OCI-LY1 (cell line): ENCODE results near the gene CSF1.
A peak's percentile ranks its signal among the peaks of the same experiment; 100 is the strongest.
"Not testable (repeated sequence)": the region's sequence is repeated elsewhere in the genome, so short reads cannot be mapped to it uniquely, and the experiment has no call there.

Experiments
- H2AFZ ChIP-seq: fragments of 200-600 bp; sonication (generic), shearing (Covaris generic); 2 replicates; pipeline ENCODE4 v1.6.0; 2014; ENCODE audit warnings: antibody characterized with exemption, mild to moderate bottlenecking, low read length
- H3F3A ChIP-seq: fragments of 200-600 bp; sonication (generic), shearing (Covaris generic); 2 replicates; pipeline ENCODE4 v1.6.0; 2014; ENCODE audit warnings: mild to moderate bottlenecking, antibody characterized with exemption, low read length, moderate library complexity; ENCODE audit not compliant: insufficient read depth
- H3K27ac ChIP-seq: fragments of 200-600 bp; sonication (generic); 2 replicates; pipeline ENCODE4 v1.5.1; 2014; ENCODE audit warnings: low read length, mixed run types, mild to moderate bottlenecking, low read depth; ENCODE audit not compliant: poor library complexity, severe bottlenecking
- H3K27me3 ChIP-seq: fragments of 200-600 bp; sonication (generic); 2 replicates; pipeline ENCODE4 v1.6.0; 2014; ENCODE audit warnings: antibody characterized with exemption, mild to moderate bottlenecking, low read length, moderate library complexity; ENCODE audit not compliant: insufficient read depth
- H3K36me3 ChIP-seq: fragments of 200-600 bp; sonication (generic); 2 replicates; pipeline ENCODE4 v1.6.1; 2014; ENCODE audit warnings: mild to moderate bottlenecking, antibody characterized with exemption, low read length, moderate library complexity, mixed read lengths; ENCODE audit not compliant: insufficient read depth
- H3K4me1 ChIP-seq: fragments of 200-600 bp; sonication (generic); 2 replicates; pipeline ENCODE4 v1.5.1; 2014; ENCODE audit warnings: mild to moderate bottlenecking, low read length, moderate library complexity; ENCODE audit not compliant: insufficient read depth, severe bottlenecking
- H3K4me2 ChIP-seq: fragments of 200-600 bp; sonication (generic), shearing (Covaris generic); 2 replicates; pipeline ENCODE4 v1.6.1; 2014; ENCODE audit warnings: low read length
- H3K4me3 ChIP-seq: fragments of 200-600 bp; sonication (generic); 2 replicates; pipeline ENCODE4 v1.5.1; 2014; ENCODE audit warnings: low read length, low read depth, mild to moderate bottlenecking, mixed read lengths; ENCODE audit not compliant: poor library complexity, severe bottlenecking
- H3K79me2 ChIP-seq: fragments of 200-600 bp; shearing (Covaris generic); 2 replicates; pipeline ENCODE4 v1.6.1; 2016; ENCODE audit warnings: mixed run types, low read length, mixed read lengths; ENCODE audit not compliant: insufficient read depth
- H3K9ac ChIP-seq: fragments of 200-600 bp; sonication (generic), shearing (Covaris generic); 2 replicates; pipeline ENCODE4 v1.6.1; 2014; ENCODE audit warnings: mild to moderate bottlenecking, low read length, mixed read lengths
- H3K9me2 ChIP-seq: fragments of 200-600 bp; sonication (generic), shearing (Covaris generic); 2 replicates; pipeline ENCODE4 v1.6.1; 2014; ENCODE audit warnings: low read depth, mild to moderate bottlenecking, low read length, mixed read lengths
- H3K9me3 ChIP-seq: fragments of 200-600 bp; shearing (Covaris generic); 2 replicates; pipeline ENCODE4 v1.6.1; 2014; ENCODE audit warnings: low read length, mixed read lengths
- H4K20me1 ChIP-seq: fragments of 200-600 bp; sonication (generic), shearing (Covaris generic); 2 replicates; pipeline ENCODE4 v1.6.0; 2016; ENCODE audit warnings: mild to moderate bottlenecking, low read length; ENCODE audit not compliant: insufficient read depth
- EZH2 ChIP-seq: fragments of 200-600 bp; sonication (generic), shearing (Covaris generic); IDR thresholded peaks from 2 replicates; pipeline ENCODE4 v1.8.0; 2017; ENCODE audit warnings: borderline replicate concordance, mixed run types, mild to moderate bottlenecking, antibody characterized with exemption, low read length, moderate library complexity, mixed read lengths
- TF ChIP-seq, protein P1 (sequence below): fragments of 200-600 bp; sonication (generic), shearing (Covaris generic); IDR thresholded peaks from 2 replicates; pipeline ENCODE4 v1.5.1; 2017; ENCODE audit warnings: mild to moderate bottlenecking, antibody characterized with exemption, low read length, moderate library complexity, mixed read lengths

Gene CSF1

DNA sequence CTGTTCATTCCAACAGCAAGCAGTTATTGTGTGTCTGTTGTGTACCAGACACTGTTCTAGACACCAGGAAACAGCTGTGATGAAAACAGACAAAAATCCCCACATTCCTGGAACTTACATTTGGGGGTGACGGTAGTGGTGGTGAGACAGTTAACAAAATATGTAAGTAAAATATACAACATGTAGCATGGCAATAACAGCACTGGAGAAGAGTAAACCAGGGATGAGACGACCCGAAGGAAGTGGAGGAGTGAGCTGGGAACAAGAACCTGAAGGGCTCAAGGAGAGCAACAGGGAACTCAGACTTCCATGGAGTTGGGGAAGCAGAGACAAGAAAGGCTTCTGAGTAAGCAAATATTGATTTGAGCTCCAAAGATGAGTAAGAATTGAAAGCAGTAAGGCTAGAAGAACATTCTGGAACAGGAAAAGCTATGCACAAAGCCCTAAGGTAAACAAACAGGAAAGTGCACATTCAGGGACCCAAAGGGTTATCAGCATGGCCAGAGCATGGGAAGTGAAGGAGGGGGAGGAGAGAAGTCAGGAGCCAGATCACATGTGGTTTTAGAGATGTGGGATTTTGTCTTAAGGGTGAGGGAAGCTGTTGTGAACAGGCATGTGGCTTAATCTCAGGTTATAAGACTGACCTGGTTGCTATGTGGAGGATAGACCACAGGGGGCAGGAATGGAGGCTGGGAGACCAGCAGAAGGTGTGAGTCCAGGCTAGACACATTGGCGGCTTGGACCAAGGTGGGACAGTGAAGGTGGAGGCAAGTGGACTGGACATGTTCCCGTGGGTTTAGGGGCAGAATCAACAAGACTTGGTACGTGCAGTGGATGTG, 7.3 kb downstream of the CSF1 start:
- Histone ChIP-seq H3K9me2 (no peaks in the 10 kb centered on the region), H3K9ac (no peak overlapping the region), H3K79me2 (no peaks in the 10 kb centered on the region), H3K36me3 (no peaks in the 10 kb centered on the region), H3K27me3 (peaks cover 5% of the 10 kb centered on the region; the same call in 1 of the 2 replicates), H3K9me3 (no peaks in the 10 kb centered on the region), H3K4me2 (no peak overlapping the region), H4K20me1 (no peaks in the 10 kb centered on the region), H2AFZ (no peak overlapping the region), H3K4me3 (no peak overlapping the region), H3K4me1 (no peaks in the 10 kb centered on the region), H3K27ac (no peak overlapping the region), H3F3A (no peaks in the 10 kb centered on the region)
- TF ChIP-seq, protein P1, sequence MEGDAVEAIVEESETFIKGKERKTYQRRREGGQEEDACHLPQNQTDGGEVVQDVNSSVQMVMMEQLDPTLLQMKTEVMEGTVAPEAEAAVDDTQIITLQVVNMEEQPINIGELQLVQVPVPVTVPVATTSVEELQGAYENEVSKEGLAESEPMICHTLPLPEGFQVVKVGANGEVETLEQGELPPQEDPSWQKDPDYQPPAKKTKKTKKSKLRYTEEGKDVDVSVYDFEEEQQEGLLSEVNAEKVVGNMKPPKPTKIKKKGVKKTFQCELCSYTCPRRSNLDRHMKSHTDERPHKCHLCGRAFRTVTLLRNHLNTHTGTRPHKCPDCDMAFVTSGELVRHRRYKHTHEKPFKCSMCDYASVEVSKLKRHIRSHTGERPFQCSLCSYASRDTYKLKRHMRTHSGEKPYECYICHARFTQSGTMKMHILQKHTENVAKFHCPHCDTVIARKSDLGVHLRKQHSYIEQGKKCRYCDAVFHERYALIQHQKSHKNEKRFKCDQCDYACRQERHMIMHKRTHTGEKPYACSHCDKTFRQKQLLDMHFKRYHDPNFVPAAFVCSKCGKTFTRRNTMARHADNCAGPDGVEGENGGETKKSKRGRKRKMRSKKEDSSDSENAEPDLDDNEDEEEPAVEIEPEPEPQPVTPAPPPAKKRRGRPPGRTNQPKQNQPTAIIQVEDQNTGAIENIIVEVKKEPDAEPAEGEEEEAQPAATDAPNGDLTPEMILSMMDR = peak; percentile 26; the same call in 1 of the 2 replicates
- TF ChIP-seq EZH2 = no peak

DNA sequence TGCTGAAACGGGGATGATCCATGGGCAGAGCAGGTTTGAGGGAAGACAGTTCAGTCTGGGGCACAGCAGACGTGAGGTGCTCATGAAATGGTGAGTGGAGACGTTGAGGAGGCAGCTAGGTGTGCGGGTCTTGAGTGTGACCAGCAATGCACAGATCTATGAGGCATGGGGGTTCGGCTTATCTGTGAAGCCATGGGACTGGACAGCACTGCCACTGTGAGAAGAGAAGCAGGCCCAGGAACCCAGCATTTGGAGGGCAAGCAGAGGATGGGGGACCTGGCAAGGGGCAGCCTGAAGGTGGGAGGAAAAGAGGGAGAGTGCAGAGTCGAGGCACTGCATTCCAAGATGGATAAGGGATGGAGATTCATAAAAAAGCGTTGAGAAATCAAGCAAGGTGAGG, 8.0 kb downstream of the CSF1 start:
- Histone ChIP-seq H3K36me3 (no peaks in the 10 kb centered on the region), H2AFZ (no peak overlapping the region), H4K20me1 (no peaks in the 10 kb centered on the region), H3F3A (no peaks in the 10 kb centered on the region), H3K9ac (no peak overlapping the region), H3K79me2 (no peaks in the 10 kb centered on the region), H3K27me3 (peaks cover 5% of the 10 kb centered on the region; the same call in 1 of the 2 replicates), H3K4me3 (no peak overlapping the region), H3K27ac (no peak overlapping the region), H3K9me3 (no peaks in the 10 kb centered on the region), H3K4me2 (no peak overlapping the region), H3K9me2 (no peaks in the 10 kb centered on the region), H3K4me1 (no peaks in the 10 kb centered on the region)
- TF ChIP-seq, protein P1 = no peak
- no peak for TF ChIP-seq EZH2

DNA sequence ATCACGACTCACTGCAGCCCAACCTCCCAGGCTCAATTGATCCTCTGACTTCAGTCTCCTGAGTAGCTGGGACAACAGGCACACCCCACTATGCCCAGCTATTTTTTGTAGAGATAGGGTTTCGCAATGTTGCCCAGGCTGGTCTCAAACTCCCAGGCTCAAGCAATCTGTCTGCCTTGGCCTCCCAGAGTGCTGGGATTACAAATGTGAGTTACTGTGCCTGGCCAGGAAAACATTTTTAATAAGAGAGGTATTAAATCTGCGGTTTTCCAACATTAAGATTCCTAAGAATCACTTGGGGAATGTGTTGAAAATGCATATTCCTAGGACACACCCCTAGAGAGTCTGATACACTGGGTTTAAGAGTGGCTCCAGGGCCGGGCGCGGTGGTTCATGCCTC, 8.7 kb downstream of the CSF1 start:
- Histone ChIP-seq H3K4me3 (no peak overlapping the region), H3K9me2 (no peaks in the 10 kb centered on the region), H3K9ac (no peak overlapping the region), H4K20me1 (no peaks in the 10 kb centered on the region), H3K4me1 (no peaks in the 10 kb centered on the region), H3K9me3 (no peaks in the 10 kb centered on the region), H3F3A (no peaks in the 10 kb centered on the region), H3K4me2 (no peak overlapping the region), H2AFZ (no peak overlapping the region), H3K27ac (no peak overlapping the region), H3K27me3 (peaks cover 5% of the 10 kb centered on the region; the same call in 1 of the 2 replicates), H3K79me2 (no peaks in the 10 kb centered on the region), H3K36me3 (no peaks in the 10 kb centered on the region)
- TF ChIP-seq EZH2 = no peak
- TF ChIP-seq, protein P1 = no peak

DNA sequence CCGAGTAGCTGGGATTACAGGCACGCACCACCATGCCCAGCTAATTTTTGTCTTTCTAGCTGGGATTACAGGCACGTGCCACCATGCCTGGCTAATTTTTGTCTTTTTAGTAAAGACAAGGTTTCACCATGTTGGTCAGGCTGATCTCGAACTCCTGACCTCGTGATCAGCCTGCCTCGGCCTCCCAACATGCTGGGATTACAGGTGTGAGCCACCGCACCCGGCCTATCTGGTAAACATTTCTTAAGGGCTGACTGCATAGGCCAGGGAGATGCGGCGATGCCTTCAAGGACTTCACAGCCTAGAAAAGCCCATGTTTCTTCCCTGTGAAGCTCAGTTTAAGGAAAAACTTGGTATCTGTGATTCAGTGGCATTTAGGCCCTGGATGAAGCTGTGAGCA, 9.7 kb downstream of the CSF1 start:
- not testable (repeated sequence) for H3K9ac ChIP-seq, H3K9me2 ChIP-seq, H3K4me3 ChIP-seq, H3K9me3 ChIP-seq, H3K27ac ChIP-seq, H3K36me3 ChIP-seq, H2AFZ ChIP-seq, H3K27me3 ChIP-seq, H4K20me1 ChIP-seq, H3K79me2 ChIP-seq, H3K4me1 ChIP-seq, H3F3A ChIP-seq, H3K4me2 ChIP-seq
